K562 (cell line): ENCODE results near the gene ZNF22. TPM values are rescaled to one million over a fixed set of nuclear protein-coding genes. Genes with fewer than 3 reads are reported as not detected.

Source experiments
- ATAC-seq: fragments of 200-7000 bp; cut with Tn5 transposase; 3 replicates; pipeline ENCODE4 v1.9.1; 2020; ENCODE audit warnings: moderate library complexity
- BruUV-seq: library from RNA; stranded (reverse); fragments of 400-500 nt; replicated peaks from 2 replicates; lab custom pipeline; 2021; lab: Mats Ljungman, UMichigan
- CTCF ChIA-PET: fragments of 300-600 bp; formaldehyde crosslinking; extraction: SDS; loops from one replicate; lab custom pipeline; 2021; ENCODE audit warnings: low intra/inter-chr PET ratio; lab: Yijun Ruan, JAX
- POLR2A ChIA-PET: fragments of 300-600, 350-650 bp; sonication (Branson Sonifier 250); formaldehyde crosslinking; extraction: SDS; loops from one replicate; lab custom pipeline; 2021; ENCODE audit warnings: antibody characterized with exemption, inconsistent platforms; lab: Yijun Ruan, JAX
- DNase-seq, 4 experiments: peaks; one replicate each; pipeline versions ENCODE4 v3.0.0 to v3.0.0-alpha.2; 2011 to 2018; ENCODE audit warnings: low spot score in 3 of 4, mixed read lengths in 3 of 4; ENCODE audit errors: extremely low read depth in 1 of 4
- FAIRE-seq: peaks from 2 replicates; lab custom pipeline; 2011; peaks lifted over from hg19 to GRCh38; lab: Jason Lieb, UNC
- H2AFZ ChIP-seq: 2 replicates; pipeline ENCODE4 v1.6.0; 2011; ENCODE audit warnings: low read depth, low read length, control low read depth, inconsistent platforms
- H3K27ac ChIP-seq: fragments of 200-600 bp; 3 replicates; pipeline ENCODE4 v1.8.0; 2011; ENCODE audit warnings: low read depth, mild to moderate bottlenecking, control low read depth, inconsistent platforms, low read length, moderate library complexity, mixed read lengths; ENCODE audit errors: extremely low read depth
- H3K27me3 ChIP-seq, 2 experiments: fragments of 300-600 bp in 1 of 2; 2 replicates in 1 of 2; 3 replicates in 1 of 2; pipeline versions ENCODE4 v1.6.0 to v1.8.0; 2011; ENCODE audit warnings: inconsistent platforms in 2 of 2, low read length in 2 of 2, mild to moderate bottlenecking in 1 of 2, mixed read lengths in 1 of 2, moderate library complexity in 1 of 2; ENCODE audit not compliant: control insufficient read depth in 2 of 2, insufficient read depth in 2 of 2
- H3K36me3 ChIP-seq: fragments of 300-600 bp; 3 replicates; pipeline ENCODE4 v1.8.0; 2011; ENCODE audit warnings: mild to moderate bottlenecking, low read length, inconsistent platforms; ENCODE audit not compliant: control insufficient read depth, insufficient read depth
- H3K4me1 ChIP-seq, 2 experiments: fragments of 200-600 bp in 1 of 2; replicated peaks in 1 of 2; 2 replicates in 1 of 2; 3 replicates in 1 of 2; pipeline versions ENCODE4 v1.5.1 to v1.8.0; 2011; ENCODE audit warnings: inconsistent platforms in 2 of 2, low read length in 2 of 2, mild to moderate bottlenecking in 1 of 2, mixed read lengths in 1 of 2, moderate library complexity in 1 of 2; ENCODE audit not compliant: control insufficient read depth in 2 of 2, insufficient read depth in 2 of 2
- H3K4me2 ChIP-seq: 2 replicates; pipeline ENCODE4 v1.6.1; 2011; ENCODE audit warnings: low read length, control low read depth, inconsistent platforms, mixed read lengths; ENCODE audit not compliant: insufficient read depth
- H3K4me3 ChIP-seq: fragments of 200-600 bp; sonication (generic), shearing (Covaris generic); 2 replicates; pipeline ENCODE4 v1.5.1; 2016; ENCODE audit warnings: control low read depth, inconsistent platforms
- H3K79me2 ChIP-seq: fragments of 200-600 bp; 3 replicates; pipeline ENCODE4 v1.8.0; 2011; ENCODE audit warnings: low read length, inconsistent platforms; ENCODE audit not compliant: control insufficient read depth, insufficient read depth
- H3K9ac ChIP-seq, 2 experiments: 2 replicates each; pipeline versions ENCODE4 v1.6.0 to v1.6.1; 2011; ENCODE audit warnings: low read depth in 2 of 2, low read length in 2 of 2, control low read depth in 1 of 2, inconsistent platforms in 1 of 2, mild to moderate bottlenecking in 1 of 2, mixed read lengths in 1 of 2; ENCODE audit not compliant: insufficient read depth in 1 of 2
- H3K9me1 ChIP-seq: one replicate; pipeline ENCODE4 v1.6.0; 2011; ENCODE audit warnings: inconsistent platforms, mild to moderate bottlenecking, low read length, moderate library complexity; ENCODE audit not compliant: control insufficient read depth, insufficient read depth
- H3K9me3 ChIP-seq: replicated peaks from 2 replicates; pipeline ENCODE4 v1.5.1; 2011; ENCODE audit warnings: low read depth, low read length, inconsistent platforms; ENCODE audit not compliant: control insufficient read depth, insufficient read depth
- H4K20me1 ChIP-seq: replicated peaks from 2 replicates; pipeline ENCODE4 v1.6.1; 2011; ENCODE audit warnings: low read length, inconsistent platforms, mixed read lengths; ENCODE audit not compliant: control insufficient read depth, insufficient read depth
- CXXC5 ChIP-seq: fragments of 250-450 bp; sonication (Bioruptor Pico); IDR thresholded peaks from 2 replicates; pipeline ENCODE4 v1.8.0; 2022; ENCODE audit warnings: inconsistent platforms, mild to moderate bottlenecking, moderate library complexity
- FOXP1 ChIP-seq: sonication (generic); formaldehyde crosslinking; IDR thresholded peaks from 2 replicates; pipeline ENCODE4 v1.8.0; 2022; ENCODE audit warnings: mild to moderate bottlenecking, missing genetic modification reagents
- HCFC1 ChIP-seq: IDR thresholded peaks from 2 replicates; pipeline ENCODE4 v1.6.1; 2012; ENCODE audit warnings: low read depth, low read length, improper control_type of control experiment
- HDGF ChIP-seq: fragments of 450-650 bp; IDR thresholded peaks from 2 replicates; pipeline ENCODE4 v1.6.1; 2016
- HMG20A ChIP-seq: fragments of 450-650 bp; formaldehyde crosslinking; conservative IDR thresholded peaks from 2 replicates; pipeline ENCODE4 v1.4.0; 2020; ENCODE audit warnings: mild to moderate bottlenecking, mixed read lengths
- KDM4B ChIP-seq, 2 experiments: fragments of 450-650 bp in 1 of 2; sonication (generic) in 1 of 2; IDR thresholded peaks; 2 replicates each; pipeline ENCODE4 v1.6.1; 2016 to 2017; ENCODE audit warnings: borderline replicate concordance in 2 of 2, antibody characterized with exemption in 1 of 2, low read depth in 1 of 2, mild to moderate bottlenecking in 1 of 2
- NCOA6 ChIP-seq: fragments of 450-650 bp; IDR thresholded peaks from 2 replicates; pipeline ENCODE4 v1.6.1; 2017; ENCODE audit warnings: mild to moderate bottlenecking
- NFIX ChIP-seq: fragments of 250-450 bp; sonication (Bioruptor Pico); IDR thresholded peaks from 2 replicates; pipeline ENCODE4 v1.4.0; 2020; ENCODE audit warnings: low read depth, mild to moderate bottlenecking, moderate library complexity
- RHOXF2B ChIP-seq: fragments of 250-450 bp; sonication (Bioruptor Pico); conservative IDR thresholded peaks from 2 replicates; pipeline ENCODE4 v1.5.1; 2021
- TAF9B ChIP-seq: fragments of 450-650 bp; IDR thresholded peaks from 2 replicates; pipeline ENCODE4 v1.6.1; 2018; ENCODE audit warnings: mild to moderate bottlenecking; ENCODE audit not compliant: partially characterized antibody
- TCF7L2 ChIP-seq: fragments of 150-350 bp; IDR thresholded peaks from 2 replicates; pipeline ENCODE4 v1.6.1; 2016; ENCODE audit warnings: low read depth, mild to moderate bottlenecking, low read length, moderate library complexity
- WHSC1 ChIP-seq: IDR thresholded peaks from one replicate; pipeline ENCODE4 v1.6.1; 2012; ENCODE audit warnings: low read length, control low read depth, inconsistent platforms
- ZBTB34 ChIP-seq: fragments of 250-450 bp; sonication (Bioruptor Pico); IDR thresholded peaks from 2 replicates; pipeline ENCODE4 v1.8.0; 2021; ENCODE audit warnings: mild to moderate bottlenecking, moderate library complexity
- ZNF239 ChIP-seq: fragments of 250-450 bp; sonication (Bioruptor Pico); IDR thresholded peaks from 2 replicates; pipeline ENCODE4 v1.4.0; 2020; ENCODE audit warnings: mild to moderate bottlenecking
- ZNF512 ChIP-seq: IDR thresholded peaks from 2 replicates; pipeline ENCODE4 v1.6.1; 2016; ENCODE audit warnings: missing genetic modification characterization, missing compliant biosample characterization
- ZNF668 ChIP-seq: fragments of 250-450 bp; sonication (Bioruptor Pico); IDR thresholded peaks from 2 replicates; pipeline ENCODE4 v1.8.0; 2022; ENCODE audit warnings: mild to moderate bottlenecking, inconsistent platforms
- ZNF740 ChIP-seq, 3 experiments: fragments of 200-800 bp in 1 of 3; sonication (Bioruptor generic) in 1 of 3; sonication (generic) in 1 of 3; formaldehyde crosslinking in 1 of 3; IDR thresholded peaks; 2 replicates each; pipeline versions ENCODE4 v1.6.1 to v1.8.0; 2016 to 2022; ENCODE audit warnings: mild to moderate bottlenecking in 2 of 3, missing compliant biosample characterization in 2 of 3, missing genetic modification characterization in 2 of 3, missing genetic modification reagents in 1 of 3
- ZSCAN32 ChIP-seq: fragments of 450-650 bp; formaldehyde crosslinking; IDR thresholded peaks from 2 replicates; pipeline ENCODE4 v1.4.0; 2020; ENCODE audit warnings: mild to moderate bottlenecking, moderate library complexity
- in situ Hi-C: fragments of 300-500 bp; cut with MboI; formaldehyde crosslinking; loops from 4 replicates; pipeline ENCODE4 v1.15.0; 2018; ENCODE audit warnings: inconsistent platforms, mixed read lengths
- intact Hi-C: fragments of 100-400 bp; cut with micrococcal nuclease; formaldehyde crosslinking; loops from 2 replicates; pipeline ENCODE4 v1.14.2; 2022
- polyA plus RNA-seq, 8 experiments: library from polyadenylated mRNA; depleted of rRNA in 4 of 8; stranded (reverse) in 5 of 8; unstranded in 3 of 8; fragments of >200 nt; fragmentation: Nextera tagmentation in 2 of 8; fragmentation: Illumina TruSeq in 1 of 8; extraction: Ambion mirVana in 2 of 8; extraction: Trizol in 1 of 8; gene quantifications; 2 replicates each; pipeline versions ENCODE4 v1.2.1 to v1.2.3, GENCODE V29; 2011 to 2014; ENCODE audit warnings: inconsistent platforms in 1 of 8, missing spikeins in 1 of 8
- total RNA-seq, 7 experiments: library from RNA; depleted of rRNA in 6 of 7; stranded (reverse); fragments of >200 nt in 6 of 7; fragmentation: Illumina TruSeq in 2 of 7; extraction: Trizol in 2 of 7; gene quantifications; 2 replicates each; pipeline versions ENCODE4 v1.2.1 to v1.2.3, GENCODE V29; 2011 to 2021; ENCODE audit warnings: low replicate concordance in 1 of 7

Gene ZNF22
- total and polyA plus RNA-seq, 9 of the 15 experiments (the other 6 are each of a cell fraction or from before 2014, with no cell fraction given) = 36.2 to 98.7 (median 51.2) TPM

GRCh38 chr10:45034301-45034700 lies 33.6 kb downstream of the ZNF22 start:
- Histone ChIP-seq H3K9me1 (no peaks in the 10 kb centered on the region), H4K20me1 (no peaks in the 10 kb centered on the region), H3K4me2 (no peak overlapping the region), H3K27me3 (no peaks in the 10 kb centered on the region; a peak in 2 of 5 replicates), H2AFZ (no peak overlapping the region), H3K9ac (no peak overlapping the region), H3K36me3 (no peaks in the 10 kb centered on the region), H3K4me3 (no peak overlapping the region), H3K79me2 (no peaks in the 10 kb centered on the region), H3K27ac (no peak overlapping the region), H3K9me3 (no peaks in the 10 kb centered on the region; the same call in 1 of the 2 replicates), H3K4me1 (no peaks in the 10 kb centered on the region)
- no peak for TF ChIP-seq ZNF239
- no peak for TF ChIP-seq RHOXF2B (CRISPR knock-in tag)
- TF ChIP-seq ZNF740 (CRISPR knock-in tag; IDR thresholded peaks at IDR 0.05) = no peak
- no peak for TF ChIP-seq ZNF740 (tag; IDR thresholded peaks at IDR 0.05)
- no peak for TF ChIP-seq KDM4B (IDR thresholded peaks at IDR 0.05; ENCODE audit: borderline replicate concordance in 2 of 2, low read depth in 1 of 2)
- no peak for TF ChIP-seq HCFC1
- no peak for TF ChIP-seq ZSCAN32
- TF ChIP-seq HDGF = no peak
- no peak for TF ChIP-seq TAF9B
- no peak for TF ChIP-seq NCOA6
- no peak for TF ChIP-seq ZBTB34 (CRISPR knock-in tag)
- TF ChIP-seq ZNF668 = no peak
- TF ChIP-seq TCF7L2 = no peak
- TF ChIP-seq FOXP1 = no peak
- no peak for TF ChIP-seq NFIX (CRISPR knock-in tag)
- no peak for TF ChIP-seq WHSC1
- no peak for TF ChIP-seq HMG20A
- TF ChIP-seq ZNF512 (tag) = no peak
- no peak for TF ChIP-seq CXXC5 (CRISPR knock-in tag)
- BruUV-seq = no TSS peak
- CTCF ChIA-PET = no interaction called here
- FAIRE-seq (no peak), DNase-seq (no peak), ATAC-seq (no peak)
- in situ Hi-C loops = no loop called here
- intact Hi-C loops = no loop called here
- POLR2A ChIA-PET = interaction anchor here (1.3 kb wide), 1 partner anchor 14 kb away, joined by 4 read pairs; no protein-coding TSS in a partner anchor
